A172 (cell line): Measurements from ENCODE around the gene RNF166. TPM values are rescaled to one million over a fixed set of nuclear protein-coding genes. Genes with fewer than 3 reads are reported as not detected.

Source experiments
- DNase-seq: peaks from one replicate; pipeline ENCODE4 v3.0.0-alpha.2; 2015; ENCODE audit warnings: low spot score
- total RNA-seq: library from RNA; depleted of rRNA; stranded (reverse); fragments of >200 nt; shearing (Covaris generic); gene quantifications from 2 replicates; pipeline ENCODE4 v1.2.3, GENCODE V29; 2014; rRNA removed

The RNF166 gene
- total RNA-seq, 1 experiment from 2014 or later = 51.2 TPM

DNA sequence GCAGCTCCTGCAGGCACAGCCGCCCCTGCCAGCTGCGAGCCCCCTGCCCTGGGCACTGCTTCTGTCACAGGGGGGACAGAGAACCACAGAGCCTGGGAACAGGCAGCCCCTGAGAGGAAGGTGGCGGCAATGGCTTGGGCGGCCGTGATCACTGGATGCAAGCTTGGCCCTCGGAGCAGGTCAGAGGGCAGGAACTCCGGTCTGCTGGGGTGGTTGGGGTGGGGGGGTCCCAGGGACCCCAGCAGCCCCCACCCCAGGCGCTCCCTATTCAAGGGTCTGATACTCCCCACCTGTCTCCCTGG lies 53.5 kb downstream of the RNF166 start:
- no peak for DNase-seq

DNA sequence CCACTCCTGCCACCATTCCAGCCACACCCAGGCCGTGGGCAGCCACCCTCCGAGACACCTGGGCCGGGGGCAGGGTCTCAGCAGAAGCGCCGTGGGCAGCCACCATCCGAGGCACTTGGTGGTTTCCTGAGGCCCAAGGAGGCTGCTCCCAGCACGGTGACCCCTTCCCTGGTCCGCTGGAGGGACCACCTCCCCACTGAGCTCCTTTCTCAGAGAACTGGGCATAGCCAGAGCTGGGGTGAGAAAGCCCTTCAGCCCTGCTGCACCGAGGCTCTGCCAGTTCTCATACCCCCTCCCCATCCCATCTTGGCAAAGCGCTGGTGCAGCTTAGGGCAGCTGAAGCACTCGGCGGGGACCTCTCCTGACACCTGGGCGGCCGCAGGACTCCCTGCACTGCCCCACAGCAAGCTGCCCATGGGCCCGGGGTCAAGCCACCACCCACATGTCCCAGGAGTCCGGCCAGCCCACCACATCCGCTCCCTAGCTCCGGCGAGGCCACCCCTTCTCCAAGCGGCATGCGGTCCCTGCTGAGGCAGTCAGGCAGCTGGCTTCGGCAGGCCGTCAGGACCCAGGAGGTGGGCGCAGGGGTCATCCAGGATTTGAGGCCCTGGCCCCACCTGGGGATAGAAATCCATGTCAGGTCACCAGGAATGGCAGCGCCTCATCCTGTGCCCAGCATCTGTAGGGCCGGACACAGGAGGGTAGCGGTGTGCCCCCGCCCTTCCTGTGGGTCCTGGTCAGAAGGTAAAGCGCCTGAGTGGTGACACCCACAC lies 54.0 kb downstream of the RNF166 start:
- DNase-seq = no peak

DNA sequence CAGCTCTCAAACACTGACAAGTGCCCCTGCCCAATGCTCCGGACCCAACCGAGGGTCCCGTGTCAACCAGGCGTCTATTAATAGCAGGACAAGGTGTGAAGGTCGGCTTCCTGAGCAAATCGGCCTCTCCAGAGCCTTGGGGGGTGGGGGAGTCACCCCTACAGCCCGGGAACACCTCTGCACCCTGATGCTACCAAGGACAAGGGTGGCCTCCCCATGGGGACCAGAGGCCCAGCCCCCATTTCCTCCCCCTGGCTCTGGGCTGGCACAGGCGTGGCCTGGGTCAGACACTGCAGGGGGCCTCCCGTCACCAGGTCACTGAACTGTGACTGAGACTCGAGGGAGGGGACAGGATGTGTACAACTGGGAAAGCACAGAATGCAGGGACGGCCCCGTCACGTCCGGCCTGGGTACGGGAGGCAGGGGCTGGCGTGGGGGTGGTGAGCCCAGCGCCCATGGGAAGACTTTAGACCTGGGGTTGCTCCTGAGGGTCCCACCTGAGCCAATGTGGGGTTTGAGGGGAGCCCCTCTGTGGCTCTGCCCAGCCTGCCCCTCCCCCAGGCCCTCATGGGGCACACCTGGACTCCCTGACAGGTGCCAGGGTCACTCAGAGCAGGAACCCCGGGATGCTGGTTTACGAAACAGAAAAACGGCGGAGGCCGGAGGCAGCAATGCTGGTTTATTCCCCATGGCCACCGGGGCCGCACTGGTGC lies 54.8 kb downstream of the RNF166 start:
- DNase-seq = peak; percentile 59

DNA sequence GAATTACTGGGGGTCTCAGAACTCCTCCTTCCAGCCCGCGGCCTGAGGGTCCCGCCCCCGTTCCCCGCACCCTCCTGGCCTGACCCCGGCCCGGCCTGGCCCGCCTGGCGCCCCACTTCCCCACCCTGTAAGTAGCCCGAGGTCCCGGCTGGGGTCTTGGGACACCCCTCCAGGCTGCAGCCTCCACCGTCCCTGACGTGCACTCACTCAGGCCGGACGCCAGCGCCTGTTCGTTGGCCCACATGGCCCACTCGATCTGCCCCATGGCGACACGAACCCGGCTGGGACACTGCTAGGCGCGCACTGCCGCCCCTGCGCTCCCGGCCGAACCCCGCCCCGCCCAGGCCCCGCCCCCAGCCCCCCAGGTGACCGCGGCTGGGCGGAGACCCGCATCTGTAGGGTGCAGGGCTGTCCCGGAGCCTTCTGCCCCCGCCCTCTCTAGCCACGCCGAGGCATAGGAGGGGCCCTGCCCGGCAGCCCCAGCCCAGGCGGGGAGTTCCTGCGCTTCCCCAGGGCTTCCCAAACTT lies 55.4 kb downstream of the RNF166 start, which contains the start of gene CYBA:
Gene CYBA, minus strand, starts transcription at position 305 of the 527 bp plus-strand sequence. Its CDS starts 40 bp downstream, at position 265.
- no peak for DNase-seq

DNA sequence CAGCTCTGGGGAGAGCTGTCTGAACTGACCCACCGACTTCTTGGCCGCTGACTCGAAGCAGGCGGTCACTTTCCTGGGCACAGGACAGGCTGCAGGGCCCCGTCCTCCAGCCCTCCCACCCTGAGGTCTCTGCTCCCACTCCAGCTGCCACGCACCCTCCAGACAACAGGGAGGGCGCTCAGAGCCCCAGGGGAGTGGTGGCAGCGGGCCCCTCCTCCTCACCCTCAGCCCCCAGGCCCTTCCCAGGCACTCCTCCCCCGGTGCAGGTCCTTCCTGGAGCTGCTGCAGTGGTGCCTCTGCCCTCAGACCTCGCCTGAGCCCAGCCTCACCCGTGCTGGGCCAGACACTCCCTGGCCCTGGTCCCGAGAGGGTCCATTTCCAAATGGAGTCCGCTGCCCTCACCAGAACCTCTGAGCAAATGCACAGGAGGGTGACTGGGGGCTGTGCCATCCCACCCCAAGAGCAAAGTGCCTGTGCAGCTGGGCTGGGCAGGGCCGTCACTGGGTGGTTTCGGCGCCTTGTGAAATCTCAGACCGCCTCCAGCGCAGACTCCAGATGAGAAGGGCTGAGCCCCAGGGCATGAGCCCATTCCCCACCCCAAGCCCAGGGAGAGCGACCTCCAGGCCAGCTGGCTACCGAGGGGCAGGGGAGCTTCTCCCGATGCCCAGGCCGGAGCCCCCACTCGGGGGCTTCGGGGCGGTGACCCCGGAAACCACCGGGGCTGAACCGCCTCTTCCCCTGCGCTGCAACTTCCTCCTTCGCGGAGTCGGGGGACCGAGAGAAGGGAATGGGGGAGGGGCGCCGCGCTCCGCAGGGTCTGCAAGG lies 56.1 kb downstream of the RNF166 start:
- DNase-seq = peak; percentile 39

DNA sequence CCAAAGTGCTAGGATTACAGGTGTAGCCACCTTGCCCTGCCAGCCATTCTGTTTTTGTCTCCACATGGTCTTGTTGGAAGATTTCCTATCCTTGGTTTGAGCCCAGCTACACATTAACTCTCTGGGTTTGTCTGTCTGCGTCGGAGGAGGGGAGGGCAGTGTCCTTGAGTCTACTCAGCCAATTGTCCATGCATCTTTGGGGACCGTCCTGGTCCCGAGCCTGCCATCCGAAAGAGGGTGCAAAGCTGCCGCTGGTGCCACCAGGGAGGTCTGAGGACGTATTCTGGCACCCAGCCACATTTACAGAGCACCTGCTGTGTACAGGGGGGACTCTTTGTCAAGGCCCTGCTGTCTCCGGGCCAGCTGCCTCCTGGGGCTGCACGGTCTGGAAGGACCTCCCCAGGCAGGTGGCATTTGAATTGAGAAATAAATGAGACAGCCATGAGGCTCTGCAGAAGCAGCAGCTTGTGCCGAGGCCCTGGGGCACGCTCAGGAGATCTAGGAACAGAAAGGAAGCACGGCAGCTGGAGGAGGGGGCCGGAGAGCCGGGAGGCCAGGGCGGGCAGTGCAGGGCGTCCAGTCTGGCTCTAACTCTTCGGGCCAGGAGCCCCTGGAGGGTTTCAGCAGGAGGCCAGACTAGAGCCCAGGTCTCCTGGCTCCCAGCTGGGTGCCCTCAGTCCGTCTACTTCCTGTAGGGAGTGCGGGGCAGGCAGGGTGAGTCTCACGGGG lies 56.8 kb downstream of the RNF166 start:
- no peak for DNase-seq

DNA sequence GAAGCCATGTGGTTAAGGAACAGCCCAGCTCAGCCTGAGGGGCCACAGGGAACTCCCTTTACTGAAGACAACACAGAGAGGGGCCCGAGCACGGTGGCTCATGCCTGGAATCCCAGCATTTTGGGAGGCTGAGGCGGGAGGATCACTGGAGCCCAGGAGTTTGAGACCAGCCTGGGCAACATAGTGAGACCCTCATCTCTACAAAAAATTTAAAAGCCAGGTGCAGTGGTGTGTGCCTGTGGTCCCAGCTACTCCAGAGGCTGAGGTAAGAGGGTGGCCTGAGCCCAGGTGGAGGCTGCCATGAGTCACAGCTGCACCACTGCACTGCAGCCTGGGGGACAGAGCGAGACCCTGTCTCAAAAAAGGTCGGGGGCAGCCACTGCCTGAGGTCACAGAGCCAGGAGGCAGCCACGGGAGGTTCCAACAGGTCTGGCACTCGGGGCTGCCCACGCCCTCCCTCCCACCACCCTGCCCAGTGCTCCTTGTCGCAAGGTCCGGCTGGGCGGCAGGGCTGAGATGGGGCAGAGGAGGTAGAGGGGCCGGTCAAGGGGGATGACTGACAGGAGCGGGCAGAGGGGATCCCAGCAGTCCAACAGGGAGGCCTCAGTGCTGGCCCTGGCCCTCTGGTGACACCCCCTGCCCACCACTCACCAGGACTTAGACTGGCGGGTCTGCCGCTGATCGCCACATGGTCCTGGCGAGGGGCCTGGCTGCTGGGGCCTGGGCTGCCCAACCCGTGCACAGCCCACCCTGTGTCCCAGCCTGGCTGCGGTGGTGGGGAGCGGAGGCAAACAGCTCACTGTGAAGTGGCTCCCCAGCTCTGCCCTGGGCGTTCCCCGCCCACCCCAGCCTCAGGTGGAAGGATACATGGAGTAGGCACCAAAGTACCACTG lies 58.8 kb downstream of the RNF166 start:
- DNase-seq = no peak

Other genes starting within 250 kb of the RNF166 start
- gene ZC3H18, start 136.0 kb downstream of the RNF166 start, total RNA-seq = 17.7 and 18.3 TPM in 2 replicates
- gene IL17C, start 67.8 kb downstream of the RNF166 start, total RNA-seq = not detected in 2 replicates
- 0.19 TPM in 1 of 2 replicates, not detected in the other for gene CYBA, start 55.4 kb downstream of the RNF166 start, total RNA-seq
- gene MVD, start 43.3 kb downstream of the RNF166 start, total RNA-seq = 53.8 and 56.3 TPM in 2 replicates
- not detected in 2 replicates for gene SNAI3, start 19.9 kb downstream of the RNF166 start, total RNA-seq
- gene CTU2, start 95 bp upstream of the RNF166 start, total RNA-seq = 20.5 and 21.2 TPM in 2 replicates
- 186 and 226 TPM in 2 replicates for gene PIEZO1, start 78.8 kb upstream of the RNF166 start, total RNA-seq
- 29.3 and 39.2 TPM in 2 replicates for gene CDT1, start 97.4 kb upstream of the RNF166 start, total RNA-seq
- gene APRT, start 105.5 kb upstream of the RNF166 start, total RNA-seq = 255 and 258 TPM in 2 replicates
- 25.8 and 34.3 TPM in 2 replicates for gene GALNS, start 150.5 kb upstream of the RNF166 start, total RNA-seq
- 52.9 and 78.8 TPM in 2 replicates for gene TRAPPC2L, start 150.7 kb upstream of the RNF166 start, total RNA-seq
- gene PABPN1L, start 160.3 kb upstream of the RNF166 start, total RNA-seq = not detected in 2 replicates